GM12872 (cell line): ENCODE results near the gene IQSEC3.

ENCODE experiments used
- TF ChIP-seq, protein P1 (sequence below): IDR thresholded peaks from 3 replicates; pipeline ENCODE4 v1.5.1; 2011; ENCODE audit warnings: low read depth, mild to moderate bottlenecking, low read length, moderate library complexity; ENCODE audit not compliant: insufficient read depth

IQSEC3 gene

DNA sequence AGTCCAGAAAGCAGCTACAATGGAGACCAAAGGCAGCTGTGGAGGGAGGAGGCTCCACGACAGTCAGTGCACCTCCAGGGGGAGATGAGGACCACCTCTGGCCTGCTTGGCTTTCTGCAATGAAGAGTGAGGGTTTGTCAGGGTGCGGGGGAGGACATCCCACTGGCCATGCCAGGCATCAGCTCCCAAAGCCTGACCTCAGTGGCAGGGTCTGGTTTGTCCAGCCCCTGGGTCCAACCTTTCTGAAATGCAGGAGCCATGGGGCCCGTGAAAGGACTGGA is 112.2 kb downstream of the IQSEC3 start:
- TF ChIP-seq, protein P1, sequence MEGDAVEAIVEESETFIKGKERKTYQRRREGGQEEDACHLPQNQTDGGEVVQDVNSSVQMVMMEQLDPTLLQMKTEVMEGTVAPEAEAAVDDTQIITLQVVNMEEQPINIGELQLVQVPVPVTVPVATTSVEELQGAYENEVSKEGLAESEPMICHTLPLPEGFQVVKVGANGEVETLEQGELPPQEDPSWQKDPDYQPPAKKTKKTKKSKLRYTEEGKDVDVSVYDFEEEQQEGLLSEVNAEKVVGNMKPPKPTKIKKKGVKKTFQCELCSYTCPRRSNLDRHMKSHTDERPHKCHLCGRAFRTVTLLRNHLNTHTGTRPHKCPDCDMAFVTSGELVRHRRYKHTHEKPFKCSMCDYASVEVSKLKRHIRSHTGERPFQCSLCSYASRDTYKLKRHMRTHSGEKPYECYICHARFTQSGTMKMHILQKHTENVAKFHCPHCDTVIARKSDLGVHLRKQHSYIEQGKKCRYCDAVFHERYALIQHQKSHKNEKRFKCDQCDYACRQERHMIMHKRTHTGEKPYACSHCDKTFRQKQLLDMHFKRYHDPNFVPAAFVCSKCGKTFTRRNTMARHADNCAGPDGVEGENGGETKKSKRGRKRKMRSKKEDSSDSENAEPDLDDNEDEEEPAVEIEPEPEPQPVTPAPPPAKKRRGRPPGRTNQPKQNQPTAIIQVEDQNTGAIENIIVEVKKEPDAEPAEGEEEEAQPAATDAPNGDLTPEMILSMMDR, result no peak

DNA sequence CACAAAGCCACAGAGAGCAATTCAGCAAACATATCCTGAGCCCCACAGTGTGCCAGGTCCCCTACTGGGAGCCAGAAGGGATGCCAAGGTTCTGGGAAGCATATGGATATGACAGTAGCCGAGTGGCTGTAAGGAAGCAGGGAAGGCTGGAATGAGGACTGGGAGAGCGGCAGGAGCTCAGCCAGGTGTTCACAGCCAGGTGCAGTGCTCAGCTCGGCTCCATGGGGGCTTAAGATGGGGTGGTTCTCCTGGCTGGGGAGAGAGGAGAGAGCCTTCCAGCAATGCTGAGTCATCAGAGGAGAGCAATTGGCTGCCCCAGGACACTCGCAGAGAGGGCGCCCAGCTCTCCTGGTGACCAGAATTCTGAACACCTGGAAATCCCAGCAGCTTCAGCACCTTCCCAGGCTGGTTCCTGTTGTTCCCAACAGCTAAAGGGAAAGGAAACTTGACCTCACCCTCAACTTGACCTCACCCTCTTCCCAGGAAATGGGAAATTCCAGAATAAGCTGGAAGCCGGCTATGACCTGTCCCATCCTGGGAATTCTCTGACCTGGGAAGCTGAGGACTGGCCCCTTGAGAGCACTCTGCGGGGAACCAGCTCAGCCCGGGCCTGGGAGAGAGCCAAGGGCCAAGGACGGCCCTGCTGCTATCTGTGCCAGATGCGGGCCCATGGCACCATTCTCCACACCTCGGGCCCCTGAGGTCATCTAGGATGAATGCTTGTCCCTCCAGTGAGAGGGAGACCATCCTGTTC is 112.7 kb downstream of the IQSEC3 start:
- TF ChIP-seq, protein P1, result no peak

DNA sequence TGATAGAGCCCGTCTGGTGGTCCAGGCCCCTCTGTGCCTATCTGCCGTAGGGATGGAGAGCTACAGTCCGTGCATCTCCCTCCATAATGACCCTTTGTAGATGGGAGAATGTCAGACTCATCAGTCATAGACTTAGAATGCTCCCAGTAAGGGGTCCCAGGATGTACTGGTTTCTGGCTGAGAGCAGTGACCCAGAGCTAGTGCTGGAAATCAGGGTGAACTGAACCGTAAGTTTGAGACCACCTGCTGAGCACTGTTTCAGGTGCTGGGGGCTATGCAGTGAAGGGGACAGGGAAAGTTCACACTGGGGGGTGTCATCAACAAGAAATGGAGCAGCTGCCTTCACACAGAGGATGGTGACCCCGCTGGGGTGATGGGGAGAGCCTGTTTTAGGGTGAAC is 113.3 kb downstream of the IQSEC3 start:
- TF ChIP-seq, protein P1, result no peak

DNA sequence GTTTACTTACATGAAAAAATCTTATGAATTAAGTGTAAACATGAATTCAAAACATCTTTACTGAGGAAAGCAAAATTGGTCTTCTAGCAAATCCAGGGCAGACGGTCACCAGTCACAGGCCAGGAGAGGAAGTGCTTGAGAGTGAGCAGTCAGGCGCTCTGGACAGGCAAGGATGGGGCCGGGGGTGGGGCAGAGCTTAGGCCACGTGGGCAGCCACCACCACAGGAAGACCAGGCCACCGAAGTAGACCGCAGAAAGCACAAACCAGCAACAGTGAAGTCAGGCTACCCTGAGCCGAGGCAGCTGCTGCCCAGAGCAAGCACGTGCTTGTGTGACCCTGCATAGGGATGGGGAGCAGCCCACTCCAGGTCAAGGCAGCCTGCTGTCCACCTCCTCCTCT is 113.9 kb downstream of the IQSEC3 start:
- TF ChIP-seq, protein P1, result no peak

DNA sequence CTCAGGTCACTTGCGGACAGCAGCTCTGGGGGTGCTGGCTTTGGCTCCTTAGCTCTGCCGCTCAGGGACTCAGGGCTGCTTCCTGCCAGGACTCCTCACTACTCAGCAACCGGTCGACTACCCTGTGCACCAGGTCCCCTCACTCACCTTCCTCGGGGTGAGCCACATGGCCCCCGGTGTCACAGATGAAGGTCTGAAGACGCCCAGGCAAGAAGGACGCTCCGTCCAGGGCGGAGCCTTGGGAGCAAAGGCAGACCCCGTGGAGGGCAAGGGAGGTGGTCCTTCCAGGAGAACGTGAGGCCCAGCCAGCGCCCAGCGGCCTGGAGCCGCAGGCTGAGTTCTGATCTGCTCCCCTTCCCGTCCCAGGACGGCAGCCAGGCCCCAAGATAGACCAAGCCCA is 115.4 kb downstream of the IQSEC3 start:
- TF ChIP-seq, protein P1, result no peak

DNA sequence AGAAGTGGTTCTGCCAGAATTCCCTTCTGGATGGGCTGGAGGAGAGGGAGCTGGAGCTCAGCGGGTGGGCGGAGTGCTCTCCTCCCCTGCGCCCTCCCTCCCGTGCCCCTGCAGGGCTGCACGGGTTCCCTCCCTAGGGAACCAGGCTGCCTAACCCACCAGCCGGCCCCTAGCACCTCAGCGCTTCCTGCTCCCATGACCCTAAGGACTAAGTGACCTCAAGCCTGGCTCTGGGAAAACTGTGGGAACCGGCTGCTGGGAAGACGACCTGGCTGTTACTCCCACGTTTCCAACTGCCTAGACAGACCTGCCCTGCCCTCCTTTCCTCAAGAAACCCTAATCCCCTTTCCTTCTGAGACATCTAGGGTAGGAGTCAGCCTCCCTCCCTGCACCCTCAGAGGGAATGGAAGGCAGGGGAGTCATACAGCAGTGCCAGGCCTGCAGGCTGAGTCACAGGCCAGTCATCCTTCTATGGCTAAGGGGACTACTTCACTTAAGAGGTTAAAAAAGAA is 115.9 kb downstream of the IQSEC3 start:
- TF ChIP-seq, protein P1, result no peak

DNA sequence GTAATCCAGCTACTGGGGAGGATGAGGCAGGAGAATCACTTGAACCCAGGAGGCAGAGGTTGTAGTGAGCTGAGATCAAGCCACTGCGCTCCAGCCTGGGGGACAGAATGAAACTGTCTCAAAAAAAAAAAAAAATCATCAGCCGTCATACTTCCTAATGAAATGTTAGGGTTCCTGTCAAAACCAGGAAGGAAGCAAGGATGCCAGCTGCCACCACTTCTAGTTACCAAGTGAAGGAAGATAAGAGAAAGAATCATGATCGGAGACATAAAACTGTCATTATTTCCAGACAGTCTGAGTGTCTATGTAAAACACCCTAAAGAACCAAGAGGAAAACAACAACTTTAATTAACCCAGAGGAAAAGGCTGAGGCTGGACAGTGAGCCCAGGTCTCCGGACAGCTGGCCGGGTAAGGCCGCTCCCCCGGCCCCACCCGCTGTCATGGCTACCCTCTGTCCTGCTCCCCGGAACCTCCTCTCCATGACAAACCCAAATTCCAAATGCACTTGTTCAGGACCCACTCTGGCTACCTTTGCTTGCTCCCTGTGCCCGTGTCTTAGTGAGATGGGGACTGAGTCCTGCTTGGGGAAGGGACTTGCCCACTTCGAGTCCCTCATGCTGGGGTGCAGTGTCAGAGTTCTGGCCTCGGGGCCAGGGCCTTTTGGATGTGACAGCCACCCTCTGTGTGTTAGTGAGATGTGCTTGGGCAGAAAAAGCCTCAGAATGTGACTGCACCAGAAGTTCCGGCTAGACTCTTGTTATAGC is 118.4 kb downstream of the IQSEC3 start:
- TF ChIP-seq, protein P1, result no peak
